GM21390 (cell line): ENCODE results near the gene CFAP119.

Experiments used
- ATAC-seq: cut with Tn5 transposase; IDR thresholded peaks from one replicate; pipeline ENCODE4 v1.9.1; 2021; ENCODE audit not compliant: unreplicated experiment

Gene CFAP119

GRCh38 chr16:30762991-30763725, 1.3 kb upstream of the CFAP119 start:
- ATAC-seq, result no peak

- peak; percentile 21 for ATAC-seq
Observed at GRCh38 chr16:30761427-30761927, 385 bp downstream of the CFAP119 start.

- no peak for ATAC-seq
Observed at GRCh38 chr16:30760577-30761426, 1.1 kb downstream of the CFAP119 start.

- ATAC-seq, result no peak
Observed at GRCh38 chr16:30760001-30760559, 1.8 kb downstream of the CFAP119 start.

- no peak for ATAC-seq
Observed at GRCh38 chr16:30758988-30759491, 2.8 kb downstream of the CFAP119 start.

GRCh38 chr16:30757316-30757715, 4.5 kb downstream of the CFAP119 start:
- ATAC-seq, result no peak

GRCh38 chr16:30756781-30757100, 5.1 kb downstream of the CFAP119 start:
- ATAC-seq, result no peak

GRCh38 chr16:30755955-30756780, 5.7 kb downstream of the CFAP119 start:
- ATAC-seq, result no peak

GRCh38 chr16:30753596-30753995, 8.3 kb downstream of the CFAP119 start:
- no peak for ATAC-seq

GRCh38 chr16:30750876-30751465, 10.9 kb downstream of the CFAP119 start:
- no peak for ATAC-seq

- ATAC-seq, result no peak
Observed at GRCh38 chr16:30750201-30750600, 11.7 kb downstream of the CFAP119 start.

- peak; percentile 12 for ATAC-seq
Observed at GRCh38 chr16:30748634-30749445, 13.0 kb downstream of the CFAP119 start.

GRCh38 chr16:30747799-30748633, 13.8 kb downstream of the CFAP119 start, which contains the start of gene PHKG2:
Gene PHKG2 (plus strand): TSS chr16:30748425. CDS start chr16:30748821, 396 bp downstream.
- ATAC-seq, result peak; percentile 95

- no peak for ATAC-seq
Observed at GRCh38 chr16:30747331-30747730, 14.5 kb downstream of the CFAP119 start.

GRCh38 chr16:30746638-30747175, 15.2 kb downstream of the CFAP119 start:
- no peak for ATAC-seq

- no peak for ATAC-seq
Observed at GRCh38 chr16:30745082-30745481, 16.8 kb downstream of the CFAP119 start.

GRCh38 chr16:30744183-30744582, 17.7 kb downstream of the CFAP119 start:
- ATAC-seq, result no peak

GRCh38 chr16:30743716-30744115, 18.1 kb downstream of the CFAP119 start:
- ATAC-seq, result no peak
